GM04504 (cell line): ENCODE measurements around the gene AP1G2.

ENCODE experiments used
- DNase-seq: peaks from one replicate; pipeline ENCODE4 v3.0.0-alpha.2; 2012; ENCODE audit warnings: low read depth

Gene AP1G2

GRCh38 chr14:23570806-23571483 lies 3.4 kb upstream of the AP1G2 start:
- no peak for DNase-seq

- DNase-seq = no peak
These were observed 2.0 kb upstream of the AP1G2 start for GRCh38 chr14:23569443-23570151.

- DNase-seq = no peak
These were observed 1.2 kb upstream of the AP1G2 start for GRCh38 chr14:23568600-23569331.

GRCh38 chr14:23568021-23568599 lies 519 bp upstream of the AP1G2 start:
- no peak for DNase-seq

- DNase-seq = no peak
These were observed 809 bp downstream of the AP1G2 start for GRCh38 chr14:23566778-23567185.

- DNase-seq = no peak
These were observed 1.3 kb downstream of the AP1G2 start for GRCh38 chr14:23566112-23566777.

GRCh38 chr14:23565626-23566025 lies 2.0 kb downstream of the AP1G2 start:
- no peak for DNase-seq

- no peak for DNase-seq
These were observed 2.7 kb downstream of the AP1G2 start for GRCh38 chr14:23564876-23565275.

GRCh38 chr14:23564181-23564812 lies 3.3 kb downstream of the AP1G2 start:
- DNase-seq = no peak

- no peak for DNase-seq
These were observed 4.0 kb downstream of the AP1G2 start for GRCh38 chr14:23563473-23564180.

- DNase-seq = no peak
These were observed 4.6 kb downstream of the AP1G2 start for GRCh38 chr14:23562822-23563472.

GRCh38 chr14:23561873-23562821 lies 5.4 kb downstream of the AP1G2 start:
- no peak for DNase-seq

- no peak for DNase-seq
These were observed 6.3 kb downstream of the AP1G2 start for GRCh38 chr14:23561259-23561658.

GRCh38 chr14:23559926-23560520 lies 7.6 kb downstream of the AP1G2 start:
- no peak for DNase-seq

- no peak for DNase-seq
These were observed 8.3 kb downstream of the AP1G2 start for GRCh38 chr14:23559010-23559925.

- DNase-seq = no peak
These were observed 9.1 kb downstream of the AP1G2 start for GRCh38 chr14:23558346-23559009.

- no peak for DNase-seq
These were observed 9.6 kb downstream of the AP1G2 start for GRCh38 chr14:23557946-23558345.
